Activated CD4-positive, alpha-beta T cell treated with anti-CD3 and anti-CD28 coated beads, Interleukin-2, amount 10 ng/mL, durations not matched to agents 24 days and 14 days (primary cell): Measurements from ENCODE around the gene APBA2. TPM values are rescaled to one million over a fixed set of nuclear protein-coding genes. Genes with fewer than 3 reads are reported as not detected.
"Not testable (repeated sequence)": the region's sequence is repeated elsewhere in the genome, so short reads cannot be mapped to it uniquely, and the experiment has no call there.

Experiments
- DNase-seq: peaks from one replicate; pipeline ENCODE4 v3.0.0; 2022
- H3K27ac Mint-ChIP-seq: one replicate; pipeline ENCODE4 v1.8.0; 2022; ENCODE audit warnings: mild to moderate bottlenecking, mixed read lengths
- H3K27me3 Mint-ChIP-seq: one replicate; pipeline ENCODE4 v1.8.0; 2022; ENCODE audit warnings: mixed read lengths
- H3K36me3 Mint-ChIP-seq: one replicate; pipeline ENCODE4 v1.8.0; 2022; ENCODE audit warnings: low read depth, mild to moderate bottlenecking, mixed read lengths
- H3K4me1 Mint-ChIP-seq: one replicate; pipeline ENCODE4 v1.8.0; 2021; ENCODE audit warnings: mixed read lengths
- H3K4me3 Mint-ChIP-seq: one replicate; pipeline ENCODE4 v1.8.0; 2022; ENCODE audit warnings: mild to moderate bottlenecking, moderate library complexity, mixed read lengths
- H3K9me3 Mint-ChIP-seq: one replicate; pipeline ENCODE4 v1.8.0; 2021; ENCODE audit warnings: mixed read lengths
- intact Hi-C: fragments of 100-400 bp; cut with micrococcal nuclease; formaldehyde crosslinking; loops from one replicate; pipeline ENCODE4 v1.15.1; 2023
- total RNA-seq: library from RNA; stranded (reverse); gene quantifications from 2 replicates; pipeline ENCODE4 v1.2.3, GENCODE V29; 2022

The APBA2 gene
- total RNA-seq, 1 donor from 2014 or later = 1.9 TPM

- Mint-ChIP-seq H3K27me3 (no peaks in the 10 kb centered on the region), H3K4me3 (no peak overlapping the region), H3K27ac (no peak overlapping the region), H3K9me3 (no peaks in the 10 kb centered on the region), H3K4me1 (no peaks in the 10 kb centered on the region), H3K36me3 (no peaks in the 10 kb centered on the region)
- intact Hi-C loops = no loop called here
- DNase-seq = no peak
Measured at GRCh38 chr15:29151484-29151857, 265.7 kb downstream of the APBA2 start.

DNA sequence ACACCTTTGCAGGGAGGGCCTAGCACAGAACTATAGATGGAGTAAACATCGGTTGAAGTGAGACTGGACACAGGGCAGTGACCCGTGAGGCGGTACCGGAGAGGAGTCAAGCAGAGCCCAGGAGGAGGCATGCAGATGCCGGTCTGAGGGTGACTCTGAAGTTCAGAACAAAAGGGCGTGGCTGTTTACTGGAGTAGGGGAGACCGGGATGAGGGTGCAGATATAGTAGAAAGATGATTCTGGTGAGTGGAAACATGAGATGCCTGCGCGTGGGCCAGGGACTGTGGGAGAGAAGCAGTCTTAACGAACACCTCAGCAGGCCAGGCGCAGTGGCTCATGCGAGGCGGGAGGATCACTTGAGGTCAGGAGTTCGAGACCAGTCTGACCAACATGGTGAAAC is 270.7 kb downstream of the APBA2 start:
- Mint-ChIP-seq H3K9me3 (peaks cover 2% of the 10 kb centered on the region), H3K27me3 (no peaks in the 10 kb centered on the region), H3K4me3 (no peak overlapping the region), H3K4me1 (no peaks in the 10 kb centered on the region), H3K36me3 (no peaks in the 10 kb centered on the region), H3K27ac (no peak overlapping the region)
- DNase-seq = no peak
- intact Hi-C loops = no loop called here

DNA sequence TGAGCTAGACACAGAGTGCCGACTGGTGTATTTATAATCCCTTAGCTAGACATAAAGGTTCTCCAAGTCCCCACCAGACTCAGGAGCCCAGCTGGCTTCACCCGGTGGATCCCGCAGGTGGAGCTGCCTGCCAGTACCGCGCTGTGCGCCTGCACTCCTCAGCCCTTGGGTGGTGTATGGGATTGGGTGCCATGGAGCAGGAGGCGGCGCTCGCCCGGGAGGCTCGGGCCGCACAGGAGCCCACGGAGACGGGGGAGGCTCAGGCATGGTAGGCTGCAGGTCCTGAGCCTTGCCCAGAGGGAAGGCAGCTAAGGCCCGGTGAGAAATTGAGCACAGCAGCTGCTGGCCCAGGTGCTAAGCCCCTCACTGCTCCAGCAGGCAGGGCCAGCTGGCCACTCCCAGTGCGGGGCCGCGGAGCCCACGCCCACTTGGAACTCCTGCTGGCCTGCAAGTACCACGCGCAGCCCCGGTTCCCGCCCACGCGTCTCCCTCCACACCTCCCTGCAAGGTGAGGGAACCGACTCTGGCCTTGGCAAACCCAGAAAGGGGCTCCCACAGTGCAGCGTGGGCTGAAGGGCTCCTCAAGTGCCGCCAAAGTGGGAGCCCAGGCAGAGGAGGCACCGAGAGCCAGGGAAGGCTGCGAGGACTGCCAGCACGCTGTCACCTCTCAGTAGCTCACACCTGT is 274.1 kb downstream of the APBA2 start:
- no peak for DNase-seq
- H3K27me3 Mint-ChIP-seq = peaks cover 4% of the 10 kb centered on the region
- intact Hi-C loops = no loop called here
- no peak overlapping the region for H3K27ac Mint-ChIP-seq
- no peak overlapping the region for H3K4me3 Mint-ChIP-seq
- H3K36me3 Mint-ChIP-seq = no peaks in the 10 kb centered on the region
- peaks cover 12% of the 10 kb centered on the region for H3K9me3 Mint-ChIP-seq
- no peaks in the 10 kb centered on the region for H3K4me1 Mint-ChIP-seq

DNA sequence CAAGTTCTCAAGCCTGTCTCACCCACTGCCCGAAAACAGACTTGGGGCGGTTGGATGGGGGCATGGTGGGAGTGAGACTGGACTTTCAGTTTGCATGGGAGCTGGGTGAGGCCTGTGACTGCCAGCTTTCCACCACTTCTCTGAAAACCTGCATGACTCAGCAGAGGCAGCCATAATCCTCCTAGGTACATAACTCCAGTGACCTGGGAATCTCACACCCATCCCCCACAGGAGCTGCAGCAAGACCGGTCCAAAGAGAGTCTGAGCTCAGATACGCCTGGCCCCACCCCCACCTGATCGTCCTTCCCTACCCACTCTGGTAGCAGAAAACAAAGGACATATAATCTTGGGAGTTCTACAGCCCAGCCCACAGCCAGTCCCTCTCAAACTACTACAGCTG is 276.6 kb downstream of the APBA2 start:
- Mint-ChIP-seq H3K36me3 (no peaks in the 10 kb centered on the region), H3K4me3 (no peak overlapping the region), H3K27me3 (peaks cover 12% of the 10 kb centered on the region), H3K27ac (no peak overlapping the region), H3K9me3 (peaks cover 12% of the 10 kb centered on the region), H3K4me1 (no peaks in the 10 kb centered on the region)
- intact Hi-C loops = no loop called here
- DNase-seq = no peak

GRCh38 chr15:29167122-29167521 is 281.3 kb downstream of the APBA2 start:
- H3K4me1 Mint-ChIP-seq, H3K9me3 Mint-ChIP-seq, DNase-seq, intact Hi-C loops, H3K36me3 Mint-ChIP-seq, H3K27ac Mint-ChIP-seq, H3K4me3 Mint-ChIP-seq: not testable (repeated sequence)
- H3K27me3 Mint-ChIP-seq = peaks cover 12% of the 10 kb centered on the region

Other genes with a start within 250 kb of the APBA2 start
- 0.54 TPM in 1 of 2 replicates, not detected in the other for gene GOLGA8M, start 173.6 kb upstream of the APBA2 start, total RNA-seq
- gene GOLGA6L7, start 37.3 kb upstream of the APBA2 start, total RNA-seq = not detected in 2 replicates